ENCODE measurements around the gene GNAO1. TPM values are rescaled to one million over a fixed set of nuclear protein-coding genes. Genes with fewer than 3 reads are reported as not detected.

GNAO1 gene
- polyA plus RNA-seq, 3 donors, result not detected

DNA sequence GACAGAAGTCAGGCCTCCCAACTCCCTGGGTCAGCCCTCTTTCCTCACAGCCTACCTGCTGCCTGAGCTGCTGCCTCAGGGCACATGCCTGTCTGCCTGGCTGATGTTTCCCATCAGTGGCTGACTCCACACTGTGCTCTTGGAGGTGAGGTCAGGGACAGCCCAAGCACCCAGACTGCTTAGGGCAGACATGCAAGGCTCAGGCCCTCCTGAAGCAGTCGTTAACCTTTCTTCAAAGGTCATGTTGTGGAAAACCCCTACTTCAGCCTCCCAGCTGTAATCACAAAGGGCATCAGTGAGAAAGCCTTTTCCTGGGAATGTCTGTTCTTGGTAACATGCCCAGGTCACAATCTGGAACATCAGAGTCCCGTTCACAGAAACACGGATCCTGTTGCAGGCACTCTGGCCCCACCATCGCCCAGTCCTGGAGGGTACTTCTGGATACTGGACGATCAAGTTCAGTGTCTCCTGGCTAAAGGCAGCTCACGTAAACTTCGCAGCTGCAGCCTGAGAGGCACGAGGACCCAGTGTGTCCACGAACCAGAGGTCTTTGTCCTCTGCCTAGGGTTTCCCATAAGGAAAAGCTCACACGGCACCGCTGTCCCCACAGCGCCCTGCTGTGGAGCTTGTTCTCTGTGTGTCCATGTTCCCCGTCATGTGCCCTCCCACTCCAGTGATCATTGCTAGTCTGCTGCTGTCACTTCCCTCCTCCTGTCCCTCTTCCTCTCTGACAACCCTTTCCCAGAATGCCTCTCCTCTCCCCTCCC, 54.9 kb downstream of the GNAO1 start:
- H3K4me2 ChIP-seq (replicated peaks; ENCODE audit: extremely low read depth, low read length, poor library complexity, severe bottlenecking), result no peak overlapping the region
- TF ChIP-seq, protein P1, sequence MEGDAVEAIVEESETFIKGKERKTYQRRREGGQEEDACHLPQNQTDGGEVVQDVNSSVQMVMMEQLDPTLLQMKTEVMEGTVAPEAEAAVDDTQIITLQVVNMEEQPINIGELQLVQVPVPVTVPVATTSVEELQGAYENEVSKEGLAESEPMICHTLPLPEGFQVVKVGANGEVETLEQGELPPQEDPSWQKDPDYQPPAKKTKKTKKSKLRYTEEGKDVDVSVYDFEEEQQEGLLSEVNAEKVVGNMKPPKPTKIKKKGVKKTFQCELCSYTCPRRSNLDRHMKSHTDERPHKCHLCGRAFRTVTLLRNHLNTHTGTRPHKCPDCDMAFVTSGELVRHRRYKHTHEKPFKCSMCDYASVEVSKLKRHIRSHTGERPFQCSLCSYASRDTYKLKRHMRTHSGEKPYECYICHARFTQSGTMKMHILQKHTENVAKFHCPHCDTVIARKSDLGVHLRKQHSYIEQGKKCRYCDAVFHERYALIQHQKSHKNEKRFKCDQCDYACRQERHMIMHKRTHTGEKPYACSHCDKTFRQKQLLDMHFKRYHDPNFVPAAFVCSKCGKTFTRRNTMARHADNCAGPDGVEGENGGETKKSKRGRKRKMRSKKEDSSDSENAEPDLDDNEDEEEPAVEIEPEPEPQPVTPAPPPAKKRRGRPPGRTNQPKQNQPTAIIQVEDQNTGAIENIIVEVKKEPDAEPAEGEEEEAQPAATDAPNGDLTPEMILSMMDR (IDR thresholded peaks at IDR 0.05), result no peak
- H3K9ac ChIP-seq (ENCODE audit: insufficient read depth, low read length, poor library complexity, severe bottlenecking), result no peak overlapping the region
- H3K4me3 ChIP-seq (replicated peaks in 1 of 3; ENCODE audit: low read depth in 2 of 3, low read length in 3 of 3), result no peak overlapping the region
- H3K27ac ChIP-seq (ENCODE audit: low read depth in 1 of 2, low read length in 2 of 2), result no peak overlapping the region
- 91% methylated on average over 12 of the region's 13 CpGs for WGBS (ENCODE audit: insufficient coverage)
- Mint-ChIP-seq H3K9me3 (peaks cover 0 to 2% (median 0%) of the 10 kb centered on the region in 7 donors), H3K27me3 (ENCODE audit: low read depth in 3 of 3) (peaks cover 0 to 2% (median 2%) of the 10 kb centered on the region in 3 donors), H3K27ac (peak overlapping the region in 1 of 7 donors; percentile 4), H3K4me3 (no peak overlapping the region), H3K36me3 (no peaks in the 10 kb centered on the region), H3K4me1 (no peaks in the 10 kb centered on the region)
- H2AFZ ChIP-seq (ENCODE audit: insufficient read depth, low read depth, low read length, poor library complexity, severe bottlenecking), result peak overlapping the region; percentile 15
- intact Hi-C loops (cut with micrococcal nuclease), result no loop called here
- H4K20me1 ChIP-seq (ENCODE audit: insufficient read depth, low read length), result no peaks in the 10 kb centered on the region
- no peaks in the 10 kb centered on the region for H3K27me3 ChIP-seq (ENCODE audit: control insufficient read depth in 2 of 2, insufficient read depth in 2 of 2, low read length in 2 of 2)
- no peaks in the 10 kb centered on the region for H3K9me3 ChIP-seq (replicated peaks in 1 of 2; ENCODE audit: control insufficient read depth in 1 of 2, insufficient read depth in 1 of 2, low read length in 2 of 2)
- no peaks in the 10 kb centered on the region for H3K79me2 ChIP-seq (ENCODE audit: insufficient read depth, low read length)
- no peaks in the 10 kb centered on the region for H3K4me1 ChIP-seq (ENCODE audit: control insufficient read depth in 1 of 2, insufficient read depth in 2 of 2, low read length in 2 of 2)
- DNase-seq, result no peak
- H3K36me3 ChIP-seq (replicated peaks in 1 of 2; ENCODE audit: control insufficient read depth in 1 of 2, insufficient read depth in 2 of 2, low read length in 2 of 2), result no peaks in the 10 kb centered on the region

DNA sequence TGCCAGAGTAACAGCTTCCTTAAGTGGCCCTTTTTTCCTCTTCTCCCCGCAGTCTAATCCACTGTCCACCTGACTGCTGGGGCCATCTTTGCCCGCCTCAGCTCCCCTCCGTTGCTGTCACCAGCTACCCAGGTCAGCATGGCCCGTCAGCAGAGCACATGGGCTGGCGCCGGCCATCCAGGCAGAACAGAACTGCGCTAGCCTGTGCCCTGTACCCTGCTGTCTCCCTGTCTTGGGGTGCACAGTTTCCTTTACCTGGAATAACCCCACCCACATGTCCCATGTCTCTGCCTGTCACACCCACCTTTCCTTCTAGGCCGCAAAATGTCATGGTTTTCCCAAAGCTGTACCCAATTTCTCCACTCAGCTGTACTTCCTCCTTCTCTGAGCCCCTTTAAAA, 55.7 kb downstream of the GNAO1 start:
- Histone ChIP-seq H3K9me3 (replicated peaks in 1 of 2; ENCODE audit: control insufficient read depth in 1 of 2, insufficient read depth in 1 of 2, low read length in 2 of 2) (no peaks in the 10 kb centered on the region), H3K27me3 (ENCODE audit: control insufficient read depth in 2 of 2, insufficient read depth in 2 of 2, low read length in 2 of 2) (no peaks in the 10 kb centered on the region), H3K27ac (ENCODE audit: low read depth in 1 of 2, low read length in 2 of 2) (no peak overlapping the region), H3K4me2 (replicated peaks; ENCODE audit: extremely low read depth, low read length, poor library complexity, severe bottlenecking) (no peak overlapping the region), H3K9ac (ENCODE audit: insufficient read depth, low read length, poor library complexity, severe bottlenecking) (no peak overlapping the region), H3K4me3 (replicated peaks in 1 of 3; ENCODE audit: low read depth in 2 of 3, low read length in 3 of 3) (no peak overlapping the region), H3K4me1 (ENCODE audit: control insufficient read depth in 1 of 2, insufficient read depth in 2 of 2, low read length in 2 of 2) (no peaks in the 10 kb centered on the region), H3K79me2 (ENCODE audit: insufficient read depth, low read length) (no peaks in the 10 kb centered on the region), H4K20me1 (ENCODE audit: insufficient read depth, low read length) (no peaks in the 10 kb centered on the region), H2AFZ (ENCODE audit: insufficient read depth, low read depth, low read length, poor library complexity, severe bottlenecking) (no peak overlapping the region), H3K36me3 (replicated peaks in 1 of 2; ENCODE audit: control insufficient read depth in 1 of 2, insufficient read depth in 2 of 2, low read length in 2 of 2) (no peaks in the 10 kb centered on the region)
- no peak overlapping the region for H3K4me3 Mint-ChIP-seq
- no peak overlapping the region for H3K27ac Mint-ChIP-seq
- no peaks in the 10 kb centered on the region for H3K36me3 Mint-ChIP-seq
- DNase-seq, result no peak
- WGBS (ENCODE audit: insufficient coverage), result 91% methylated on average over 7 of the region's 8 CpGs
- intact Hi-C loops (cut with micrococcal nuclease), result no loop called here
- H3K9me3 Mint-ChIP-seq, result peaks cover 0 to 2% (median 0%) of the 10 kb centered on the region in 7 donors
- H3K4me1 Mint-ChIP-seq, result no peaks in the 10 kb centered on the region
- H3K27me3 Mint-ChIP-seq (ENCODE audit: low read depth in 3 of 3), result peaks cover 0 to 4% (median 3%) of the 10 kb centered on the region in 3 donors
- TF ChIP-seq, protein P1 (IDR thresholded peaks at IDR 0.05), result no peak

All from CD14-positive monocyte (primary cell).